ENCODE results near the gene LPAR3. TPM values are rescaled to one million over a fixed set of nuclear protein-coding genes. Genes with fewer than 3 reads are reported as not detected.

LPAR3 gene
- total RNA-seq, 1 experiment from 2014 or later: 37.8 TPM

DNA sequence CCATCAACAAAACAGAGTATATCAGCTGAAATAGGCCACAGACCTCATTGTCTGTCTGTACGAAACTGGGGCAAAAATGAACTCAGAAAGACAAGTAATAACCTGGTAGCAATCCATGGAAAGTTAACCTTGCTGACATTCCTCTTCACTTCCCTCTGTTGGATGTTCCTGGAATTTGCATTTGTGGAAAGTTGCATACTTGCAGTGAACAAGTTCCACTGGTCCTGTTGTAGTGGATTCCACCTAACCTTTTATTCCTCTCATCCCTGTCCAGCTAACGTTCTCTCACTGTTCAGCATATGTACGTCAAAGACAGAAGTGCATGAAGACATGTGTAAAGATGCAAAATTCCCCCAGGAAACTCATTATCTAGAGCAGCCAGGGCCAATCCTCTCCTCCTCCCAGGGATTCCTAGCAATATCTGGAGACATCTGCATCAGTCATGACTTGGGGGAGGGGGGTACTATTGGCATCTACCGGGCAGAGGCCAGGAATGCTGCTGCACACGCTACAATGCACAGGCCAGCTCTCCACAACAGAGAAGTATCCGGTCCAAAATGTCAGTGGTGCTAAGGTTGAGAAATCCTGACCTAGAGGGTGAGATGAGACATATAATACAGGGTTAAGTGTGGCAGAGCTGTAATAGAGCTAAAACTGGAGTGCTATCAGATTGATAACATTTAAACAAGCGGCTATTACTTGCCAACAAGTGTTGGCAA, 8.2 kb downstream of the LPAR3 start:
- Histone ChIP-seq H3K4me3 (ENCODE audit: insufficient read depth, low read depth, low read length) (no peak overlapping the region), H3K27me3 (ENCODE audit: control insufficient read depth, insufficient read depth, low read length) (no peaks in the 10 kb centered on the region), H3K36me3 (replicated peaks; ENCODE audit: control insufficient read depth, insufficient read depth, low read length) (no peaks in the 10 kb centered on the region; the same call in 1 of the 2 replicates)
- DNase-seq: no peak

DNA sequence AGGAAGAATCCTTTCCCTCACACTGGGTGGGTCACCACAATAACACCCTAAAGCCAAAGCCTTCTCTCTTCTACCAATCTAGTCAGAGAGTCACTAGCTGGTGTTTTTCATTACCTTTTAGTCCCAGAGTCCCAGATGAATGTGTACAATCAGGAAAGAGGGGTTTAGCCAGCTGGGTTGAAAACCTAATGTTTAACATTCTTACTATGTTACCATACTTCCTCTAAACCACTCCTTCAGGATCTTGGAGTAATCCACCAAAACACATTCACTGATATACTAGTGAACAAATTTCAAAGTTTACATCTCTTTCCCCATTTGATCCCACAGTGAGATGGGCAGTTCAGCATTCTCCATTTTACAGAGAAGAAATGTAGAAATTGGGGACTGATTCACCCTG, 9.7 kb downstream of the LPAR3 start:
- no peak for DNase-seq
- Histone ChIP-seq H3K4me3 (ENCODE audit: insufficient read depth, low read depth, low read length) (no peak overlapping the region), H3K27me3 (ENCODE audit: control insufficient read depth, insufficient read depth, low read length) (no peaks in the 10 kb centered on the region), H3K36me3 (replicated peaks; ENCODE audit: control insufficient read depth, insufficient read depth, low read length) (no peaks in the 10 kb centered on the region)

DNA sequence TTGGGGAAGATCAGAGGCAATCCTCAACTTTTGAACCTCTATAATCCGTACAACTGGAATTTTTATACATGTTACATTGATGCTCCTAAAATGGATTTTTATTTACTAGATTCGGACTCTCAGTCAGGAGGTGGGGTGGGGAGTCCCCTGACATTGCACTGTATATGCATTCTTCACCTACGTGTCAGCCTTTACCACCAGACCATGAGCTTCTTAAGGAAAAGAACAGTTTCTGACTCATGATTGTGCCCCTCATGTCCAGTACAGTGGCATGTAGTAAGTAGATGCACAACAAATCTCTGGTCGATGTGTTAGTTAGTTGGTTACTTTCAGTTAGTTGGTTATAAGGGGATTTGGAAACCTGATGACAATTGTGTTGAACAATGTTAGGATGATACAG, 15.4 kb downstream of the LPAR3 start:
- no peak for DNase-seq
- Histone ChIP-seq H3K4me3 (ENCODE audit: insufficient read depth, low read depth, low read length) (no peak overlapping the region), H3K27me3 (ENCODE audit: control insufficient read depth, insufficient read depth, low read length) (no peaks in the 10 kb centered on the region), H3K36me3 (replicated peaks; ENCODE audit: control insufficient read depth, insufficient read depth, low read length) (no peaks in the 10 kb centered on the region)

DNA sequence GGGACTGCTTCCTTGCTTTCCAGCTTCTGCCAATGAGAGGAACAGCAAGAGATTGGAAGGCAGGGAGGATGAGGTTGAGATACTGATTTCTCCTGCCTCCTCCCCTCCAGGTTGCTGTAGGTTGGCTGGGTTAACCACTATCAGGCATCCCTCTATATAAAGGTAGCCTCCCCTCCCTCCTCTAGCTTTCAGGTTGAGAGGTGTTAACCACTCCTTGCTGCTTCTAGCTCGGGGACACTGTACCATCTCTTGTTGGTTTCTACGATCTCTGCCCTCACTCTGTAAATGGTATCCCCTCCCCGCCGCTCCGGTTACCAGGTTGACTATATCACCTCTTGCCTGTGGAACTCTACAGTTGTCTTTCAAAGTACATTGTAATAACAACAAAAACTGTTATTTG, 16.7 kb downstream of the LPAR3 start:
- no peak overlapping the region for H3K4me3 ChIP-seq (ENCODE audit: insufficient read depth, low read depth, low read length)
- H3K27me3 ChIP-seq (ENCODE audit: control insufficient read depth, insufficient read depth, low read length): no peaks in the 10 kb centered on the region
- H3K36me3 ChIP-seq (replicated peaks; ENCODE audit: control insufficient read depth, insufficient read depth, low read length): no peaks in the 10 kb centered on the region
- DNase-seq: no peak

DNA sequence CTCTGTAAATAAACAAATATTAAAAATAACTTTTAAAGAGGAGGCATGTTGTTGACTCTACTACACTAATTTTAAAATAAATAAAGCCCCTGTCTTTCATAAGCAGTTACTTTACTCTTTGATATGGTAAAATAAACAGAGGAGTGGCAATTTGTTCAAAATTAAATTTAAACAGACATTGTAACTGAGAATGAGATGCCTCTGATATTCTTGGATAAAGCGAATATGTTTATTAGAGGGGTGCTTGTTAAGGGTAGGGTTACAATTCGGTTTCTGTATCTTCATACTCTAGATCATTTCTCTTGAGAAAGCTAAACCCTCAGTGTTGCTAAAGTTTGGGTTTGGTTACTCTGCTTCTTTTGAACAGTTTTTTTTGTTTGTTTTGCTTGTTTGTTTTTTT, 19.6 kb downstream of the LPAR3 start:
- Histone ChIP-seq H3K4me3 (ENCODE audit: insufficient read depth, low read depth, low read length) (no peak overlapping the region), H3K27me3 (ENCODE audit: control insufficient read depth, insufficient read depth, low read length) (no peaks in the 10 kb centered on the region), H3K36me3 (replicated peaks; ENCODE audit: control insufficient read depth, insufficient read depth, low read length) (no peaks in the 10 kb centered on the region)
- no peak for DNase-seq

DNA sequence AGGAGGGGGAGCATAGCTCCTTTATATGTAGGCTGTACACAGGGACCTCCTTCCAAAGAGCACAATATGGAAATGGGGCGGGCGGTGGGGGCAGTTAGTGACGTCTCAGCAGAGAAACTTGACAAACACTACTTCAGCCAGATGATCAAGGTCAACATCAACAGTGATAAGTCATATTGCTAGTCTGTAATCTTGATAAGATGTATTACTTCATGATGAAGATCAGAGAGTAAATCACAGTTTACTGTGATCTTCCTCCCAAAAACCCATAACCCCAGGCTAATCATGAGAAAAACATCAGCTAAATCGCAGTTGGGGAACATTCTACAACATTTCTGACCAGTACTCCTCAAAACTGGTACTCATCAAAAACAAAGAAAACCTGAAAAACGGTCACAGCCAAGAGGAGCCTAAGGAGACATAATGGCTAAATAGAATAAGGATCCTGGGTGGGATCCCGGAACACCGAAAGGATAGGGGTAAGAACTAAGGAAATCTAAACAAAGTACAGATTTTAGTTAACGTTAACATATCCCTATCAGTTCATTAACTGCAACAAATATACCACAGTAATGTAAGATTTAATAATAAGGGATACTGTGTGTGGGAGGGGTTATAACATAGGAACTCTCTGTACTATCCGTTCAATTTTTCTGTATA, 20.2 kb downstream of the LPAR3 start:
- Histone ChIP-seq H3K36me3 (replicated peaks; ENCODE audit: control insufficient read depth, insufficient read depth, low read length) (no peaks in the 10 kb centered on the region), H3K27me3 (ENCODE audit: control insufficient read depth, insufficient read depth, low read length) (no peaks in the 10 kb centered on the region), H3K4me3 (ENCODE audit: insufficient read depth, low read depth, low read length) (no peak overlapping the region)
- no peak for DNase-seq

DNA sequence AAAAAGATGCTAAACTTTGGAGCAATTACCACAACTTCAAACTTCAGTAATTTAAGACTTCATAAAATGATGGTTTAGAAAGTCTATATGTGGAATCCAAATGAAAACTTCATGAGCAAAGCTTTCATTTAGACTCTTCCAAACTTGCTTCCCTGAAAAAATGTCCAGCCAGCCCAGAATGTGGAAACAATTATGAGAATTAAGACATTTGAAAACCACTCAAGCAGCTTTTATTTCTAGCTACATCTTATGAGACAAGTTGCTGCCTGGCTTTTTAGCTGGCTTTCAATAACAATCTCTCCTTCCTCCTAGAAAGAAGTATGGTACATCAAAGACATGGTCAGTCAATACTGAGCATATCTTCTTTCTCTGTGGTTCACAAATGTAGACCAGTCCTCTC, 21.8 kb downstream of the LPAR3 start:
- Histone ChIP-seq H3K36me3 (replicated peaks; ENCODE audit: control insufficient read depth, insufficient read depth, low read length) (no peaks in the 10 kb centered on the region), H3K27me3 (ENCODE audit: control insufficient read depth, insufficient read depth, low read length) (no peaks in the 10 kb centered on the region), H3K4me3 (ENCODE audit: insufficient read depth, low read depth, low read length) (no peak overlapping the region)
- DNase-seq: no peak

DNA sequence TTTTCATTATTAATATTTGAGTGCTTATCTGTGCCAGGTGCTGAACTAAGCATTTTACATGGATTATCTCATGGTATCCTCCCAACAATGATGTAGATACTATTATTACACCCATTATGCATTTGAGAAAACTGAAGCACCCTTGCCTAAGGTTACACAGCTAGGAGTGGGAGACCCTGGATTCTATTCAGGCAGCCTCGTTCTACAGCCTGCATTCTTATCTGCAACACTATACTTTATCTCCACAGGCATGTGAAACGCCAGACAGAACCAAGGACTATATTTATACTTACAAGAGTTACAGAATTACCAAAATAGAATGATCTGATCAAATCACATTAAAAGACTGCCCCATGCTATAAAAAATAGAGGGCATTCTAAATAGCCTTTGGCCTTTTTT, 22.4 kb downstream of the LPAR3 start:
- Histone ChIP-seq H3K4me3 (ENCODE audit: insufficient read depth, low read depth, low read length) (no peak overlapping the region), H3K36me3 (replicated peaks; ENCODE audit: control insufficient read depth, insufficient read depth, low read length) (no peaks in the 10 kb centered on the region), H3K27me3 (ENCODE audit: control insufficient read depth, insufficient read depth, low read length) (no peaks in the 10 kb centered on the region)
- no peak for DNase-seq

DNA sequence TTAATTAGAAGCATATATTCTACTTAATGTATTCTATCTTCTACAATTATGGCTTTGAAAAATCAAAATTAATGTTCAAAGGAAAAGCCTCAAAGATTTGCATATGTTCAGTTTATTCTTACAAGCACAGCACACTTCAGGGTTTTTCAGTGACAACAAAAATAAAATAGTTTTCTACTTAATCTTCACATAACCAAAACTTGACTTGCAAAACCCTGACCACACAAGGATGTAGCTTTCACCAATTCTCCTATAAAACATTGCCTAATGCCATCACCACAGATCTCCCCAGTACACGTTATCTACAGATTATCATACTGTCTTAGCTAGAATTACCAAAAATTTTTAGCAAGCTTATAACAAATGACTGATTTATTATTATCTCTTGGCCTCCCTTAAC, 23.3 kb downstream of the LPAR3 start:
- Histone ChIP-seq H3K4me3 (ENCODE audit: insufficient read depth, low read depth, low read length) (no peak overlapping the region), H3K27me3 (ENCODE audit: control insufficient read depth, insufficient read depth, low read length) (no peaks in the 10 kb centered on the region), H3K36me3 (replicated peaks; ENCODE audit: control insufficient read depth, insufficient read depth, low read length) (peaks cover 2% of the 10 kb centered on the region; the same call in 1 of the 2 replicates)
- DNase-seq: no peak

DNA sequence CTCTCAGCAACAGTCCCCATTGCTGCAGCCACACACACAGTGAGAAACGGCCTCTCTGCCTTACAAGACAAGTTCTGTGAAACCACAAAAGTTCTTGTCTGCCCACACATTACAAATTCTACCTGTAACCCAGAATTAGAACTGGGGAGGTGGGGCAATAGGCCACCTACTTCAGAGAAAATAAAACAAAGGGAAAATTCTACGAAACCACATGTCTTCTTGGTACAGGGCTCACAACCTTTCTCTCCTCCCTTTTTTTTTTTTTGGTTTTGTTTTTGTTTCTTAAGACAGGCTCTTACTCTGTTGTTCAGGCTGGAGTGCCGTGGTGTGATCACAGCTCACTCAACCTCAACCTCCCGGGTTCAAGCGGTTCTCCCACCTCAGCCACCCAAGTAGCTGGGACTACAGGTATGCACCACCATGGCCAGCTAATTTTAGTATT, 30.2 kb downstream of the LPAR3 start:
- no peak overlapping the region for H3K4me3 ChIP-seq (ENCODE audit: insufficient read depth, low read depth, low read length)
- H3K27me3 ChIP-seq (ENCODE audit: control insufficient read depth, insufficient read depth, low read length): no peaks in the 10 kb centered on the region
- no peak for DNase-seq
- H3K36me3 ChIP-seq (replicated peaks; ENCODE audit: control insufficient read depth, insufficient read depth, low read length): peaks cover 2% of the 10 kb centered on the region; the same call in 1 of the 2 replicates

DNA sequence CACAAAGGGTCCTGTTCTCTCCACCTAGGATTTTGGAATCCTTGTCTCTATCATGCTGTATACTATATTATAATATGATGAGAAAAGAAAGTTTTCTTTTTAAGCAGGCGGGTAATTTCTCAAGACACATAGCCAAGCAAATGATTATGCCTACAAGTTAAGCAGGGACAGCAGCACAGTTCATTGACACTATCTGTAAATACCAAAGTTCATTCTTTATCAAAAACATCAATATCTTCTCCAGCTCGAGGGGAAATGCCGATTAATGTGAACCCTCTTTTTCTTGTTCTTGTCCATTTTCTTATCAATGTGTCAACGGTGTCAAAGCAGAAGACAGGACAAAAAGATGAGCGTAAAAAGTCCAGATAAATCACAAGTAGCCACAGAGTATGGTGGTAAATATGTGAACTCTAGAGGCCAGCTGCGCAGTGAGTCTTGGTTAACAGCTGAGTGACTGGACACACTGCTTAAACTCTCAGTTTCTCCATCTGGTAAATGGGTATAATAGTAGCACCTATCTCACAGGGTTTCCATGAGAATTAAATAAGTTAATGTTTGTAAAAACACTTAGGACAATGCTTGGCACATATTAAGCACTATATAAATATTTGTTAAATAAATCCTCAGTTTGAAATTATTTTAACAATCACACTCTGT, 30.9 kb downstream of the LPAR3 start:
- no peaks in the 10 kb centered on the region for H3K27me3 ChIP-seq (ENCODE audit: control insufficient read depth, insufficient read depth, low read length)
- DNase-seq: no peak
- H3K36me3 ChIP-seq (replicated peaks; ENCODE audit: control insufficient read depth, insufficient read depth, low read length): peaks cover 2% of the 10 kb centered on the region; the same call in 1 of the 2 replicates
- H3K4me3 ChIP-seq (ENCODE audit: insufficient read depth, low read depth, low read length): no peak overlapping the region

DNA sequence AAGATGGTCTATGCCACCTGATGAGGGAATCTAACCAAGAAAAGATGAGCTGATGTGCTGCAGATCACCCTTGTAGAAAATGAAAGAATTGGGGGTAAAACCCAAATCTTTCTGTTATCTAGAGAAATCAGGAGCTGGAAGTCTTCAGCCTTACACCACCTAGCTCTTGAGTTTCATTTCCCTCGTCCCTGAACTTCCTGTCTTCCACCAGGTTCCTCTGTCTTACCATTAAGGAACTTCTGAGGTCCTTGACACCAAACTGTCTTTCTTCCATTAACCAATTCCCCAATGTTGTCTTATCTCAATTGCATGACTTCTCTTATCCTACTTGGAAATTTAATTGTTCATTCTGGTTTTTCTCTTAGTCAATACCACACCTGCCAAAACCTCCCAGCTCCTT, 31.5 kb downstream of the LPAR3 start:
- H3K27me3 ChIP-seq (ENCODE audit: control insufficient read depth, insufficient read depth, low read length): no peaks in the 10 kb centered on the region
- no peak for DNase-seq
- H3K36me3 ChIP-seq (replicated peaks; ENCODE audit: control insufficient read depth, insufficient read depth, low read length): peaks cover 2% of the 10 kb centered on the region; the same call in 1 of the 2 replicates
- H3K4me3 ChIP-seq (ENCODE audit: insufficient read depth, low read depth, low read length): no peak overlapping the region

DNA sequence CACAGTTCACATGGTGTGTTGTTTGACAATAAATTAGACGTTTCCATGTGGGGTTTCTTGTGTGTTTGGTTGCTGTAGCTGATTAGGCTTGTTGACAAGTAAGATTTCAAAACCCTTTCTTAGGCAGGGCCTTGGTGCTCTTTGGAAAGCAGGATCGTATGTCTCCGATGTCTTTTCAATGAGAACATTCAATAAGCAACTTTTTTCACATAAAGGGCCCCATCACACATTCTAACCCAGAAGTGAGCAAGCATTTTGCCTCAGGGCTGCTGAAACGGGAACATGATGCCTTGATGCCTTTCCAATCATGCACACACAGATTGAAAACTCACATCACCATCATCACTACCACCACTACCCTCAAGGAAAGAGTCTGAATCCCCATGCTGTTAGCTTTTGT, 33.1 kb downstream of the LPAR3 start:
- no peak for DNase-seq
- no peak overlapping the region for H3K4me3 ChIP-seq (ENCODE audit: insufficient read depth, low read depth, low read length)
- H3K27me3 ChIP-seq (ENCODE audit: control insufficient read depth, insufficient read depth, low read length): no peaks in the 10 kb centered on the region
- H3K36me3 ChIP-seq (replicated peaks; ENCODE audit: control insufficient read depth, insufficient read depth, low read length): no peaks in the 10 kb centered on the region; the same call in 1 of the 2 replicates

DNA sequence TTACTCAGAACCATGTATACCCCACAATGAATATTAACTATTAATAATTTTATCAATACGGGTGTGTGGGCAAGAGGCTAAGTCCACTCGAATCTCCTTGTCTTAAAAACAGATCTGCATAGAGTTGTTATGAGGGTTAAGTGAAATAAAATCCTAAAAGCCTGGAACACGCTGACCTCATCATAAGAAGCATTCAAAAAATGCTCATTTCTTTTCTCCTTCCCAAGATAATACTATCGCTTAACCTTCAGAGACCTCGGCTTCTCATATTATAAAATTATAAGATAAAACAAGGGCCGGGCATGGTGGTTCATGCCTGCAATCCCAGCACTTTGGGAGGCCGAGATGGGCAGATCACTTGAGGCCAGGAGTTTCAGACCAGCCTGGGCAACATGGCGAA, 35.1 kb downstream of the LPAR3 start:
- Histone ChIP-seq H3K36me3 (replicated peaks; ENCODE audit: control insufficient read depth, insufficient read depth, low read length) (no peaks in the 10 kb centered on the region; the same call in 1 of the 2 replicates), H3K27me3 (ENCODE audit: control insufficient read depth, insufficient read depth, low read length) (no peaks in the 10 kb centered on the region), H3K4me3 (ENCODE audit: insufficient read depth, low read depth, low read length) (no peak overlapping the region)
- DNase-seq: no peak

DNA sequence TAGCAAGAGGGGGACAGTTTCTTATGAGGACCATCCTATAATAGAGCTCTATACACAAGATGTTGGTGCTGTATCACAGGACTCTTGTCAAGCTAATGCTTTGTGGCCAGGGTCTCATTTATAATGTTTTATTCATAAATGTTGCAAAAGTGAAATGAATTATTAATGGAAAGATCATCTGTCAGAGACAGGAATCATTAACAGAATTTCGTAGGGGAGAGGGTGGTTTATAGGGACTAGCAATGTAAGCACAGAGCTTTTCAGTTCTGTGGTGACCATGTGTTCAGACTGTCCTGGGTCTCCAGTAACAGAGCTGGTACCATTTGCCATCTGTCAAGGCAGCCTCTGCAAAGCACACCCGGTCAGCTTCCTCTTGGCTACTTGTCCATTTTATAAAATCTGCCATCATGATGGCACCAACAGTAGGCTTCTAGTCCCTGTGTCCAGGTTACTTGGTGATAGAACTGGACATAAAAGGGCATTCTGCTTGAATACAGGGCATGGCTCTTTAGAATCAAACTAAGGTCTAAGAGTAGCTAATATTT, 36.2 kb downstream of the LPAR3 start:
- Histone ChIP-seq H3K36me3 (replicated peaks; ENCODE audit: control insufficient read depth, insufficient read depth, low read length) (no peaks in the 10 kb centered on the region; the same call in none of the 2 replicates), H3K27me3 (ENCODE audit: control insufficient read depth, insufficient read depth, low read length) (no peaks in the 10 kb centered on the region), H3K4me3 (ENCODE audit: insufficient read depth, low read depth, low read length) (no peak overlapping the region)
- no peak for DNase-seq

Measured in H7 (cell line).